A549 (cell line): ENCODE measurements around the gene KRT73.

Experiments used
- CTCF ChIP-seq: fragments of >200 bp; sonication (Bioruptor Twin); formaldehyde crosslinking; IDR thresholded peaks from 3 replicates; pipeline ENCODE4 v1.5.1; 2016
- EHF ChIP-seq: fragments of 250-450 bp; sonication (Bioruptor Pico); IDR thresholded peaks from 2 replicates; pipeline ENCODE4 v1.5.0; 2020; ENCODE audit warnings: mild to moderate bottlenecking
- GATA3 ChIP-seq: IDR thresholded peaks from 2 replicates; pipeline ENCODE4 v1.6.1; 2012; ENCODE audit warnings: borderline replicate concordance
- MYC ChIP-seq: IDR thresholded peaks from 2 replicates; pipeline ENCODE4 v1.6.1; 2012; ENCODE audit warnings: mild to moderate bottlenecking, inconsistent platforms, low read length, improper control_type of control experiment, borderline replicate concordance
- POLR2AphosphoS2 ChIP-seq: conservative IDR thresholded peaks from 2 replicates; pipeline ENCODE4 v1.6.1; 2012; ENCODE audit warnings: low read length, improper control_type of control experiment, inconsistent platforms
- TP53 ChIP-seq: fragments of 250-450 bp; sonication (Bioruptor Pico); IDR thresholded peaks from 2 replicates; pipeline ENCODE4 v1.5.0; 2021; ENCODE audit warnings: mild to moderate bottlenecking, moderate library complexity
- USF2 ChIP-seq: fragments of 450-650 bp; IDR thresholded peaks from 2 replicates; pipeline ENCODE4 v1.6.1; 2014; ENCODE audit warnings: antibody characterized with exemption
- TF ChIP-seq, protein P1 (sequence below): fragments of 200-600 bp; sonication (generic); IDR thresholded peaks from 2 replicates; pipeline ENCODE4 v1.6.1; 2016; ENCODE audit warnings: antibody characterized with exemption, mild to moderate bottlenecking, moderate library complexity

GRCh38 chr12:52643233-52644077, 25.1 kb upstream of the KRT73 start:
- no peak for TF ChIP-seq CTCF
- TF ChIP-seq TP53 (CRISPR knock-in tag): no peak
- TF ChIP-seq USF2: no peak
- no peak for TF ChIP-seq GATA3
- no peak for TF ChIP-seq POLR2AphosphoS2
- no peak for TF ChIP-seq EHF (CRISPR knock-in tag)
- TF ChIP-seq, protein P1, sequence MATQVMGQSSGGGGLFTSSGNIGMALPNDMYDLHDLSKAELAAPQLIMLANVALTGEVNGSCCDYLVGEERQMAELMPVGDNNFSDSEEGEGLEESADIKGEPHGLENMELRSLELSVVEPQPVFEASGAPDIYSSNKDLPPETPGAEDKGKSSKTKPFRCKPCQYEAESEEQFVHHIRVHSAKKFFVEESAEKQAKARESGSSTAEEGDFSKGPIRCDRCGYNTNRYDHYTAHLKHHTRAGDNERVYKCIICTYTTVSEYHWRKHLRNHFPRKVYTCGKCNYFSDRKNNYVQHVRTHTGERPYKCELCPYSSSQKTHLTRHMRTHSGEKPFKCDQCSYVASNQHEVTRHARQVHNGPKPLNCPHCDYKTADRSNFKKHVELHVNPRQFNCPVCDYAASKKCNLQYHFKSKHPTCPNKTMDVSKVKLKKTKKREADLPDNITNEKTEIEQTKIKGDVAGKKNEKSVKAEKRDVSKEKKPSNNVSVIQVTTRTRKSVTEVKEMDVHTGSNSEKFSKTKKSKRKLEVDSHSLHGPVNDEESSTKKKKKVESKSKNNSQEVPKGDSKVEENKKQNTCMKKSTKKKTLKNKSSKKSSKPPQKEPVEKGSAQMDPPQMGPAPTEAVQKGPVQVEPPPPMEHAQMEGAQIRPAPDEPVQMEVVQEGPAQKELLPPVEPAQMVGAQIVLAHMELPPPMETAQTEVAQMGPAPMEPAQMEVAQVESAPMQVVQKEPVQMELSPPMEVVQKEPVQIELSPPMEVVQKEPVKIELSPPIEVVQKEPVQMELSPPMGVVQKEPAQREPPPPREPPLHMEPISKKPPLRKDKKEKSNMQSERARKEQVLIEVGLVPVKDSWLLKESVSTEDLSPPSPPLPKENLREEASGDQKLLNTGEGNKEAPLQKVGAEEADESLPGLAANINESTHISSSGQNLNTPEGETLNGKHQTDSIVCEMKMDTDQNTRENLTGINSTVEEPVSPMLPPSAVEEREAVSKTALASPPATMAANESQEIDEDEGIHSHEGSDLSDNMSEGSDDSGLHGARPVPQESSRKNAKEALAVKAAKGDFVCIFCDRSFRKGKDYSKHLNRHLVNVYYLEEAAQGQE: no peak
- TF ChIP-seq MYC: no peak
